Karpas-422 (cell line): Measurements from ENCODE around the gene SLC14A1. TPM values are rescaled to one million over a fixed set of nuclear protein-coding genes. Genes with fewer than 3 reads are reported as not detected.

Experiments used
- DNase-seq: peaks from one replicate; pipeline ENCODE4 v3.0.0-alpha.2; 2015
- H2AFZ ChIP-seq: fragments of 200-600 bp; sonication (generic); 2 replicates; pipeline ENCODE4 v1.6.1; 2014; ENCODE audit warnings: antibody characterized with exemption, low read length, mixed read lengths
- H3K27ac ChIP-seq: fragments of 200-600 bp; sonication (generic); 2 replicates; pipeline ENCODE4 v1.5.1; 2014; ENCODE audit warnings: mild to moderate bottlenecking, low read length, moderate library complexity
- H3K27me3 ChIP-seq: fragments of 200-600 bp; sonication (generic); 2 replicates; pipeline ENCODE4 v1.6.1; 2014; ENCODE audit warnings: low read length, mixed read lengths
- H3K36me3 ChIP-seq: fragments of 200-600 bp; sonication (generic); 2 replicates; pipeline ENCODE4 v1.6.1; 2014; ENCODE audit warnings: low read length, mixed read lengths; ENCODE audit not compliant: insufficient read depth
- H3K4me1 ChIP-seq: fragments of 200-600 bp; sonication (generic); 2 replicates; pipeline ENCODE4 v1.6.1; 2014; ENCODE audit warnings: mild to moderate bottlenecking, low read length, mixed read lengths
- H3K4me2 ChIP-seq: fragments of 200-600 bp; sonication (generic); 2 replicates; pipeline ENCODE4 v1.6.1; 2014; ENCODE audit warnings: low read length, low read depth, mild to moderate bottlenecking; ENCODE audit not compliant: poor library complexity, severe bottlenecking
- H3K4me3 ChIP-seq: fragments of 200-600 bp; sonication (generic); 2 replicates; pipeline ENCODE4 v1.5.1; 2014; ENCODE audit warnings: mild to moderate bottlenecking, antibody characterized with exemption, low read length, mixed read lengths
- H3K79me2 ChIP-seq: fragments of 200-600 bp; sonication (generic); 2 replicates; pipeline ENCODE4 v1.6.1; 2014; ENCODE audit warnings: mild to moderate bottlenecking, low read length, mixed read lengths
- H3K9ac ChIP-seq: fragments of 200-600 bp; sonication (generic); 2 replicates; pipeline ENCODE4 v1.6.0; 2014; ENCODE audit warnings: low read length
- H3K9me2 ChIP-seq: fragments of 200-600 bp; sonication (generic), shearing (Covaris generic); replicated peaks from 2 replicates; pipeline ENCODE4 v1.6.0; 2014; ENCODE audit warnings: mild to moderate bottlenecking, low read length, moderate library complexity; ENCODE audit not compliant: insufficient read depth
- H3K9me3 ChIP-seq: fragments of 300-700, 200-600 bp; sonication (generic); 2 replicates; pipeline ENCODE4 v1.6.1; 2014; ENCODE audit warnings: low read length, mixed read lengths
- H4K20me1 ChIP-seq: fragments of 200-600 bp; sonication (generic); 2 replicates; pipeline ENCODE4 v1.6.1; 2014; ENCODE audit warnings: mild to moderate bottlenecking, antibody characterized with exemption, low read length, low read depth; ENCODE audit not compliant: insufficient read depth
- small RNA-seq: library from RNA; depleted of rRNA; stranded (forward); fragments of <200 nt; gene quantifications from one replicate; pipeline ENCODE3, GENCODE V24; 2014
- total RNA-seq: library from RNA; depleted of rRNA; stranded (reverse); fragments of >200 nt; shearing (Covaris generic); gene quantifications from 2 replicates; pipeline ENCODE4 v1.2.3, GENCODE V29; 2014; ENCODE audit warnings: low replicate concordance; rRNA removed

SLC14A1 gene
- total RNA-seq, 1 experiment from 2014 or later, result not detected

GRCh38 chr18:45801416-45802004 is 77.5 kb downstream of the SLC14A1 start:
- Histone ChIP-seq H3K9me3 (peaks cover 7% of the 10 kb centered on the region), H3K4me1 (peaks cover 19% of the 10 kb centered on the region), H3K27me3 (no peaks in the 10 kb centered on the region), H4K20me1 (no peaks in the 10 kb centered on the region), H3K27ac (no peak overlapping the region), H3K4me2 (no peak overlapping the region), H3K9ac (no peak overlapping the region), H3K4me3 (no peak overlapping the region), H3K9me2 (no peaks in the 10 kb centered on the region), H2AFZ (no peak overlapping the region), H3K36me3 (no peaks in the 10 kb centered on the region; the same call in 1 of the 2 replicates), H3K79me2 (no peaks in the 10 kb centered on the region)
- DNase-seq, result peak; percentile 38

Small RNAs within 50 kb of the gene (small RNA-seq; reads per million reads assigned to genes)
- not detected for gene AC087685.1

Other genes starting within 250 kb of the SLC14A1 start
- gene SLC14A2, start 108.7 kb upstream of the SLC14A1 start, total RNA-seq, result 0.37 and 0.51 TPM in 2 replicates
- 1.6 and 2.5 TPM in 2 replicates for gene SIGLEC15, start 101.5 kb downstream of the SLC14A1 start, total RNA-seq
- gene EPG5, start 243.1 kb downstream of the SLC14A1 start, total RNA-seq, result 31.6 and 33.2 TPM in 2 replicates